DMS 273 treated with DMSO at 0.1 percent for 48 hours (cell line): ENCODE measurements around the gene MDK.
"Not testable (repeated sequence)": the region's sequence is repeated elsewhere in the genome, so short reads cannot be mapped to it uniquely, and the experiment has no call there.

ENCODE experiments used
- DNase-seq: peaks from one replicate; lab custom pipeline; 2025; lab: John Stamatoyannopoulos, UW

The MDK gene

DNA sequence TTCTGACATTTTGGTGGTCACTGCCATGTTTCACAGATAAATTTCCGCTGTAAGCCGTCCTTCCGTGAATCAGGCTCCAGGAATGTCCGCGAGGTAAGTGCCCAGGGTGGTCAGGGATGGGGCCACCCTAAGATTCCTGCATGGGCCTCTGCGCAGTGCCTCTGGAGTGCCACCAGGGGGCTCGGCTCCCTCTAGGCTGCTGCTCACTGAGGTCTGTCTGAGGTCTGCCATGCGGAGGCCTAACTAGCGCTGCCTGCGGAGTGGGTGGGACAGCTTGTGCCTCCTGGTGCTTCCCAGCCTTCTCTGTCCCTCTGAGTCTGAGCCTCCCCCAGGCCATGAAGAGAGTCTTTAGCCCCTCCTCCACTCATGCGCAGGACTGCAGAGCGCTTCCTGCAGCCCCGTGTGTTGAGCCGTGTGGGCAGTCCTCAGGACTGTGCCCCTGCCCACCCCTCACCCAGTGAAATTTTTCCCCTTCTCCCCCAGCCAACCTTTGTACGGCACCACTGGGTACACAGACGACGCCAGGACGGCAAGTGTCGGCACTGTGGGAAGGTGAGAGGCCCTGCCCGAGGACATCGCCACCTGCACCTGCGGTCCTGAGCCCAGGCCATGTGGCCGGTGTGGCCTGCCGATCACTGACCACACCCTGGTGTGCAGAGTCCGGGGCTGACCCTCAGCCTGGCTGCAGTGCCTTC, 11.9 kb upstream of the MDK start:
- DNase-seq, result no peak

DNA sequence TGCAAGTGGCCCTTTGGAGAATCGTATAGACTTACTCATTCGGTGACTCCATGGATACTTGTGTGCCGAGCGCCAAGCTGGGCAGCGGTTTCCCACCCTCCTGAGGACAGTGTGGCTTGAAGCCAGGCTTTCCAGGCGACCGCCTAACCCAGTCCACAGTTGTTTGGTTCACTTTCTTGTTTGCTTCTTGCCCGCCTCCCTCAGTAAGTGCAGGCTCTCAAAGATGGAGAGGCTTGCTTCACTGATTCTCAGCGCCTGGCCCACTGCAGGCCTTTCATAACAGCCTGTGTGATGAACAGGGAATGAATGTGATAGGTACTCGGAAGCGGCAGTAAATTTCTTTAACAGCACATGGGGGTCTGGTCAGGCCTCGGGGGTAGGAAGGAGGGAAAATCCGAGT, 11.2 kb upstream of the MDK start:
- no peak for DNase-seq

- not testable (repeated sequence) for DNase-seq
Measured at GRCh38 chr11:46371262-46371661, 10.2 kb upstream of the MDK start.

GRCh38 chr11:46372086-46372485, 9.4 kb upstream of the MDK start:
- DNase-seq, result no peak

GRCh38 chr11:46372501-46372900, 9.0 kb upstream of the MDK start:
- not testable (repeated sequence) for DNase-seq

- no peak for DNase-seq
Measured at GRCh38 chr11:46373787-46374740, 7.4 kb upstream of the MDK start.

GRCh38 chr11:46374815-46375214, 6.7 kb upstream of the MDK start:
- DNase-seq, result no peak

DNA sequence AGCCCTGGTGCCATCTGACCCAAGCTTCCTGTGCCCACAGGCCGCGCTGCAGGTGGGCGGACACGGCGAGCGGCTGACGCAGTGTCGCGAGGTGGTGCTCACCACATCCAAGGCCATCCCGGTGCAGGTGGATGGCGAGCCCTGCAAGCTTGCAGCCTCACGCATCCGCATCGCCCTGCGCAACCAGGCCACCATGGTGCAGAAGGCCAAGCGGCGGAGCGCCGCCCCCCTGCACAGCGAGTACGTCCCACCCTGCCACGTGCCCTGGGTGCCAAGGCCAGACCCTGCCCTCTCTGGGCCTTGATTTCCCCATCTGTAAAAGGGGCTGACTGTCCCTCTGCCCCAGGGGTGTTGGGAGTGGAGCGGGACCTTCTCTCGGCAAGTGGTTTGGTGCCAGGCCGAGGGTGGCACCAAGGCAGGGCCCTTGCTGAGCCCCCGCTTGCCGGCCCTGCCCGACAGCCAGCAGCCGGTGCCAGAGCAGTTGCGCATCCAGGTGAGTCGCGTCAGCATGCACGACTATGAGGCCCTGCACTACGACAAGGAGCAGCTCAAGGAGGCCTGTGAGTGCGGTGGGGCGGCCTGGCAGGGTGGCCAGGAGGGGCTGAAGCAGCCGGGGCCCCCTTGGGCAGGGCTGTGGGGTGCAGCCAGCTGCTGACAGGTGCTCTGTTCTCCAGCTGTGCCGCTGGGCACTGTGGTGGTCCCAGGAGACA, 5.9 kb upstream of the MDK start:
- no peak for DNase-seq

DNA sequence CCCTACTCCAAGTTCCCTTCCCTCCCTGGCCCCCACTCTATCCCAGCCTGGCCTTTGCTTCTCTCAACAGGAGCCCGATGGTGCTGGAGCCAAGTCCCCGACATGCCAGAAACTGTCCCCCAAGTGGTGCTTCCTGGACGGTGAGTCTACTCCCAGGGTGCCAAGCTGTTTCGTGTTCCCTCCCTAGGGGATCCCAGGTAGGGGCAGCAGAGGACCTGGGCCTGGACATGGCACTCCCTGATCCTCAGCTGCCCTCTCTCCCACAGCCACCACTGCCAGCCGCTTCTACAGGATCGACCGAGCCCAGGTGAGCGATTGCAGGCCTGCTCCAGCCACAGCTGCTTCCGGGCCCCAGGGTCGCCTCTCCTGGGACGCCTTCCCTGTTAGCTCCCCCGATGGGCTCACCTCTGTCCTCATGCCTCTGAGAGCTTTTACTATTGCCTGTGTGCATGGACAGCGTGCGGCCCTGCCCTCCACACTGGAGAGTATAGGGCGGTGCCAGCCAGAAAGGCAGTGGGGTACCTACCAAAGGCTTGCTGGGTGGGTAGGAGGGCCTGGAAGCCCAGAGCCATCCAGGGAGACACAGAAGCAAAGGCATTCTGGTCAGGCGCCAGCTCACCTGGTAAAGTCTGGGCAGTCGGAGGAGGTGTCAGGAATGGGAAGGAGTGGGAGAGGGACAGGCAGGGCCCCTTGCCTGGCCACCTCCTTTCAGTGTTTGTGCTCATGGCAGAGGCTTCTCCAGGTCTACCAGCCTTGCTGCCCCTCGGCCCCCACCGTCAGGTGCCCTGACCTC, 5.0 kb upstream of the MDK start:
- no peak for DNase-seq

DNA sequence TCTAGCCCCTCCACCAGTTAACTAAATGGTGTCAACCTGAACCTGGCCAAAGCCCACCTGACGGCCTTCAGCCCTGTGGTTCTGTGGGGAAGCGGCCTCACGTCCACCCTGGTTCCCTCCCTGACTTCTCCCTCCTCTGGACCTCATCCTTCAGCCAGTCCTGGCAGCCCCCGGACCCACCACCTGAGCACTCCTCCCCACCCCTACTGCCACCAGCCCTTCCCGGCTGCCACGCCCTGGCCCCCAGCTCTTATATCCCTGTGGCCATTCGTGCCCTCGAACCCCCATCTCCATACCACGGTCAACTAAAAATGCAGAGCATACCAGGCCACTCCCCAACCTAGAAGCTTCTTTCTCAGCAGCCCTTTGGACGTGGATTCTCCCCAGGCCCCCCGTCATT, 4.2 kb upstream of the MDK start:
- no peak for DNase-seq

DNA sequence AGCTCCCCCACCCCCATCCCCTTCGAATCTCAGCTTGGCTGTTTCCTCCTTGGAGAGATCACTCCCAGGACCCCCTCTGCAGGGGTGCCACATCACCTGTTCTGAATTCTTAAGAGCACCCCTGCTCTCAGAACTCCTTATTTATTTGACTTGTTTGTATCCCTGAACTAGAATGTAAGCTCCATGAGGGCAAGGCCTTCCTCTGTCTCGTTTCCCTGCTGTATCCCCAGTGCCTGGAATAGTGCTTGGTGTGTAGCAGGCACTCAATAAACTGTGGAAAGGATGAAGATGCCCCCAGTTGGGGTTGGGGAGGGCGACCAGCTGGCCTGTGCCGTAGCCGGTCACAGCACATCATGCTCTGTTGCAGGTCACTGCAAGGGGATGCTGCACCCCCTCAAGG, 3.6 kb upstream of the MDK start:
- no peak for DNase-seq

DNA sequence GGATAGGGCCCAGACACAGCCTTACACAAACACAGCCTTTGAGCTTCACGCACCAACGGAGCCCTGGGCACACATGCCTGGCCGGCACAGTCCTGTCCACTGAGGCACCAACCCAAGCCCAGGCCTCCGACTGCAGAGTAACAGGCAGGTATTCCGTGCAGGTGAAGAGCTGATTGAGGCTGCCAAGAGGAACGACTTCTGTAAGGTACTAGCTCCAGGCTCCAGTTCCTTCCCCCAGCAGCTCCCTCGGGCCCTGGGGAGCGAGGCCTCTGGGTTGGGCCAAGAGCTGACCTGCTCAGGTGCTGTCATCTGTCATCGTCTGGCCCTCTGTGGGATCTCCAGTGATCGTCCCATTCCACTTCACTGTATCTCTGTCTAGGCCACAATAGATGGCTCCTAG, 3.2 kb upstream of the MDK start:
- DNase-seq, result no peak

DNA sequence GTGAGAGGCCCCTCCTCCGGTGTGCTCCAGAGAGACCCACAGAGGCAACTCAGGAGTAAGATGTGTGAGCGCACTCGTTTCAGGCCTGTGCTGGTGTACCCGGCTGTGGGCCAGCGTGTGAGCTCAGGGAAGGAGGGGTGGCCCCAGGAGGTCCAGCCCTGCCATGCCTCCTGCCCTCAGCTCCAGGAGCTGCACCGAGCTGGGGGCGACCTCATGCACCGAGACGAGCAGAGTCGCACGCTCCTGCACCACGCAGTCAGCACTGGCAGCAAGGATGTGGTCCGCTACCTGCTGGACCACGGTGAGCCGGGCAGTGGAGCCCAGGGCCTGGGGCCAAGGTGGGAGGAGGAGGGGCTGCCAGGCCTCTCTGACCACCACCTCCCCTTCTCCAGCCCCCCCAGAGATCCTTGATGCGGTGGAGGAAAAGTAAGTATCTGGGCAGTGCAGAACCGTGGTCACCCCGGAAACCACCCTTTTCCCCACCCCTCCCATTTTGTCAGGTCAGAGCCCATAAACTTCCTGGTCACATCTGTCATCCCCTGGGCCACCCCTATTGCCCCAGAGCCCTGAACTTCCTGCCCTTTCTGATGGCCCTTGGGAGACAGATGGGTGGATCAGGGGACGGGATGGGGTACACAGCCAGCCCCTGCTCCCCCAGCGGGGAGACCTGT, 2.5 kb upstream of the MDK start:
- DNase-seq, result no peak

DNA sequence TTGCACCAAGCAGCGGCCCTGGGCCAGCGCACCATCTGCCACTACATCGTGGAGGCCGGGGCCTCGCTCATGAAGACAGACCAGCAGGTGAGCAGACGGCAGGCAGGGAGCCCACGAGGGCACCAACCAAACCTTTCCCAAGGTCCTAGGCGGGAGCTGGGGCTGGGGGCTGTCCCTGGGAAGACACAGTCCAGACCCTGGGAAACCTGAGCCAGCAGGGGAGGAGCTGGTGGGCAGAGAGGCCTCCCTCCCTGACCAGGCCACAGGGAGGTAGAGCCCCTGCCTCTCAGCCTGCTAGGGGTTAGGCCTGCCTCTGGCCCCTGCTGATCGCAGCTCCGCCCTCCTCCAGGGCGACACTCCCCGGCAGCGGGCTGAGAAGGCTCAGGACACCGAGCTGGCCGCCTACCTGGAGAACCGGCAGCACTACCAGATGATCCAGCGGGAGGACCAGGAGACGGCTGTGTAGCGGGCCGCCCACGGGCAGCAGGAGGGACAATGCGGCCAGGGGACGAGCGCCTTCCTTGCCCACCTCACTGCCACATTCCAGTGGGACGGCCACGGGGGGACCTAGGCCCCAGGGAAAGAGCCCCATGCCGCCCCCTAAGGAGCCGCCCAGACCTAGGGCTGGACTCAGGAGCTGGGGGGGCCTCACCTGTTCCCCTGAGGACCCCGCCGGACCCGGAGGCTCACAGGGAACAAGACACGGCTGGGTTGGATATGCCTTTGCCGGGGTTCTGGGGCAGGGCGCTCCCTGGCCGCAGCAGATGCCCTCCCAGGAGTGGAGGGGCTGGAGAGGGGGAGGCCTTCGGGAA, 1.8 kb upstream of the MDK start:
- peak; percentile 28 for DNase-seq

- no peak for DNase-seq
Measured at GRCh38 chr11:46380340-46381047, 975 bp upstream of the MDK start.

GRCh38 chr11:46381819-46382645, 563 bp downstream of the MDK start:
- no peak for DNase-seq

DNA sequence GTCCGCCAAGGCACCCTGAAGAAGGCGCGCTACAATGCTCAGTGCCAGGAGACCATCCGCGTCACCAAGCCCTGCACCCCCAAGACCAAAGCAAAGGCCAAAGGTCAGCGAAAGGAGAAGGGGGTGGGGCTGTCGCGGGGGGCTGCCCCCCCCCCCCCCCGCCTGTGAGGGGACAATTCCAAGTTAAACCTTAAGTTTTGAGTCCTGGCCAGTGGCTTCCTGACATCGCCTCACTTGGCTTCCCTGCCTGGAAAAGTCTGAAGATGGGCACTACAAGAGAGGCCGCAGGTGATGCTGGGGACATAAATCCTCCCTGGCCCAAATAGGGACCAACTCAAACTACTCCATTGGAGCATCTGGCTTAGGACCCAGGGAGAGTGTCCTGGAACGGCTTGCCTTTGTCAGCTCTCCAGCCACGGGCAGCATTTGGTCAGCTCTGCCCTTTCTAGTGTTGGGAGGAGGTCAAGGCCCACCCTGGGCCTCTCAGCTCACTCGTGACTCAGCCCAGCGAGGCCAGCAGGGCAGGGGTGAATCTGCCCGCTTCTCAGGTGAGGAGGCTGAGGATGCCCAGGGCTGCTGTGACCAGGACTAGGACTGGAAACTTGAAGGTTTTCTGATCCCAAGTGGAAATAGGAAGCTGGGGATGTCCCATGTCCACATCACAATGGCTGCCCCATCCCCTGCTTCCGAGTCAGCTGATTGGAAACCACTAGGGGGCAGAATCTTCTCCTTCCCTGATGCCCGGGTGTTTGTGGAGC, 1.4 kb downstream of the MDK start:
- peak; percentile 9 for DNase-seq

- no peak for DNase-seq
Measured at GRCh38 chr11:46383404-46383758, 1.9 kb downstream of the MDK start.
